Stomach (tissue), 9 donors: ENCODE results near the gene HSPB6. TPM values are rescaled to one million over a fixed set of nuclear protein-coding genes. Genes with fewer than 3 reads are reported as not detected.
A peak's percentile ranks its signal among the peaks of the same experiment; 100 is the strongest.

Experiments used
- DNase-seq, 2 donors: peaks; one replicate each; pipeline versions ENCODE4 v3.0.0 to v3.0.0-alpha.2; 2013 to 2019
- H3K27ac ChIP-seq, 5 donors: fragments of 200-600 bp in 4 of 5; sonication (generic) in 4 of 5; one replicate each; pipeline ENCODE4 v1.5.1; 2013 to 2019; ENCODE audit warnings: mild to moderate bottlenecking in 1 of 5, moderate library complexity in 1 of 5
- H3K27me3 ChIP-seq, 3 donors: fragments of 200-600 bp; sonication (generic); one replicate each; pipeline ENCODE4 v1.5.1; 2017 to 2019; ENCODE audit warnings: mixed run types in 1 of 3
- H3K36me3 ChIP-seq, 4 donors: fragments of 200-600 bp; sonication (generic); 1 replicate in 3 of 4; 2 replicates in 1 of 4; pipeline ENCODE4 v1.5.1; 2016 to 2019
- H3K4me1 ChIP-seq, 4 donors: fragments of 200-600 bp; sonication (generic); one replicate each; pipeline ENCODE4 v1.5.1; 2016 to 2019
- H3K4me3 ChIP-seq, 4 donors: fragments of 200-600 bp; sonication (generic) in 3 of 4; one replicate each; pipeline ENCODE4 v1.5.1; 2016 to 2019; ENCODE audit warnings: mild to moderate bottlenecking in 1 of 4
- H3K9me3 ChIP-seq, 4 donors: fragments of 200-600 bp; sonication (generic); one replicate each; pipeline ENCODE4 v1.5.1; 2016 to 2019
- CTCF ChIP-seq, 7 experiments: fragments of 450-650 bp in 4 of 7; fragments of 200-600 bp in 3 of 7; sonication (generic) in 3 of 7; IDR thresholded peaks; one replicate each; pipeline ENCODE4 v1.5.1; 2016 to 2019; ENCODE audit warnings: antibody characterized with exemption in 7 of 7, control low read depth in 2 of 7, mild to moderate bottlenecking in 1 of 7
- EP300 ChIP-seq: sonication (generic); formaldehyde crosslinking; IDR thresholded peaks from one replicate; pipeline ENCODE4 v1.6.1; 2017; ENCODE audit warnings: antibody characterized with exemption
- POLR2A ChIP-seq, 4 donors: fragments of 450-650 bp; IDR thresholded peaks; one replicate each; pipeline ENCODE4 v1.6.1; 2016; ENCODE audit warnings: antibody characterized with exemption in 4 of 4, control low read depth in 2 of 4, mild to moderate bottlenecking in 1 of 4, moderate library complexity in 1 of 4
- POLR2AphosphoS5 ChIP-seq, 3 donors: sonication (generic); formaldehyde crosslinking; IDR thresholded peaks; one replicate each; pipeline ENCODE4 v1.6.1; 2016; ENCODE audit warnings: antibody characterized with exemption in 3 of 3
- WGBS, 5 donors: extraction: QIAGEN DNeasy Blood & Tissue Kit in 3 of 5; methylation state at CpG; one replicate each; pipeline versions ENCODE4 v1.1.5 to v1.1.7; 2013 to 2018; 5-methylcytosine and 5-hydroxymethylcytosine counted together
- intact Hi-C: fragments of 100-400 bp; cut with DNase I; formaldehyde crosslinking; loops from one replicate; pipeline ENCODE4 v1.15.1; 2023; ENCODE audit warnings: low total_unique reads
- polyA plus RNA-seq, 3 donors: library from polyadenylated mRNA; stranded (reverse); fragments of 200-250 nt; gene quantifications; one replicate each; pipeline ENCODE4 v1.2.3, GENCODE V29; 2013
- total RNA-seq, 5 donors: library from RNA; depleted of rRNA; stranded (reverse); fragments of >200 nt; gene quantifications; one replicate each; pipeline versions ENCODE4 v1.1.0 to v1.2.3, GENCODE V29; 2014 to 2016
- donor health status: healthy with polysubstance abuse.
- donor health status: Bipolar disorder and iron deficiency.
- donor health status: healthy.

The HSPB6 gene
- total and polyA plus RNA-seq, 8 donors = 25.0 to 492 (median 81.0) TPM

GRCh38 chr19:35743640-35744429 is 13.0 kb downstream of the HSPB6 start:
- peak overlapping the region; percentile 82 to 96 (median 87) for H3K4me3 ChIP-seq
- H3K36me3 ChIP-seq = peaks cover under 1 to 15% (median 13%) of the 10 kb centered on the region in 4 donors
- intact Hi-C loops = no loop called here
- H3K9me3 ChIP-seq = no peaks in the 10 kb centered on the region
- no peak for DNase-seq
- H3K27ac ChIP-seq = peak overlapping the region in 4 of 5 donors; percentile 99 to 100 (median 100)
- no peaks in the 10 kb centered on the region for H3K27me3 ChIP-seq
- WGBS, 5 donors = 82 to 94% (median 90%) methylated on average over 11 to 19 of the region's 19 CpGs
- TF ChIP-seq POLR2AphosphoS5 (IDR thresholded peaks at IDR 0.05) (no peak), EP300 (no peak), CTCF (IDR thresholded peaks at IDR 0.05) (no peak), POLR2A (IDR thresholded peaks at IDR 0.05) (no peak)
- H3K4me1 ChIP-seq = peaks cover 36 to 74% (median 57%) of the 10 kb centered on the region in 4 donors

- intact Hi-C loops = no loop called here
- Histone ChIP-seq H3K36me3 (peaks cover 17 to 32% (median 29%) of the 10 kb centered on the region in 4 donors), H3K9me3 (no peaks in the 10 kb centered on the region), H3K4me1 (peaks cover 31 to 64% (median 47%) of the 10 kb centered on the region in 4 donors), H3K27me3 (no peaks in the 10 kb centered on the region), H3K27ac (peak within 1 kb of the TSS; percentile 35 to 93 (median 91)), H3K4me3 (peak within 1 kb of the TSS; percentile 51 to 68 (median 60))
- peak; percentile 44 to 66 for DNase-seq
- no peak for TF ChIP-seq CTCF (IDR thresholded peaks at IDR 0.05)
- no peak for TF ChIP-seq POLR2A (IDR thresholded peaks at IDR 0.05)
- no peak for TF ChIP-seq POLR2AphosphoS5 (IDR thresholded peaks at IDR 0.05)
- TF ChIP-seq EP300 = no peak
- 57 to 82% (median 75%) methylated on average over 9 of the region's 9 CpGs for WGBS, 5 donors
Measured at GRCh38 chr19:35742121-35742724, 14.6 kb downstream of the HSPB6 start, which contains the start of gene IGFLR1. Gene IGFLR1, minus strand, starts transcription at chr19:35742452. Its CDS starts 1,272 bp downstream, at chr19:35741180.

GRCh38 chr19:35741203-35741515 is 15.7 kb downstream of the HSPB6 start:
- no peak for TF ChIP-seq EP300
- TF ChIP-seq POLR2AphosphoS5 (IDR thresholded peaks at IDR 0.05) = no peak
- no peak for TF ChIP-seq POLR2A (IDR thresholded peaks at IDR 0.05)
- no peak for TF ChIP-seq CTCF (IDR thresholded peaks at IDR 0.05)
- Histone ChIP-seq H3K27me3 (no peaks in the 10 kb centered on the region), H3K27ac (peak overlapping the region; percentile 81 to 93 (median 91)), H3K36me3 (peaks cover 25 to 42% (median 39%) of the 10 kb centered on the region in 4 donors), H3K4me1 (peaks cover 27 to 56% (median 39%) of the 10 kb centered on the region in 4 donors), H3K4me3 (peak overlapping the region; percentile 51 to 68 (median 60)), H3K9me3 (no peaks in the 10 kb centered on the region)
- intact Hi-C loops = no loop called here
- no peak for DNase-seq
- WGBS, 5 donors = 2 to 9% (median 3%) methylated on average over 12 of the region's 12 CpGs

- H3K27ac ChIP-seq = peak overlapping the region; percentile 81 to 93 (median 91)
- no peaks in the 10 kb centered on the region for H3K9me3 ChIP-seq
- no peaks in the 10 kb centered on the region for H3K27me3 ChIP-seq
- peak in 1 of 7 experiments; percentile 9 for TF ChIP-seq CTCF (IDR thresholded peaks at IDR 0.05)
- TF ChIP-seq EP300 = peak; percentile 80
- no peak for TF ChIP-seq POLR2A (IDR thresholded peaks at IDR 0.05)
- TF ChIP-seq POLR2AphosphoS5 (IDR thresholded peaks at IDR 0.05) = peak; percentile 46 to 79 (median 66)
- peaks cover 28 to 48% (median 45%) of the 10 kb centered on the region in 4 donors for H3K36me3 ChIP-seq
- H3K4me1 ChIP-seq = peaks cover 23 to 51% (median 34%) of the 10 kb centered on the region in 4 donors
- DNase-seq = peak; percentile 98 to 99
- peak overlapping the region; percentile 51 to 68 (median 60) for H3K4me3 ChIP-seq
- intact Hi-C loops = no loop called here
- 0 to 2% (median 1%) methylated on average over 41 to 63 of the region's 63 CpGs for WGBS, 5 donors
Measured at GRCh38 chr19:35740423-35741202, 16.2 kb downstream of the HSPB6 start.
